GM19397 (cell line): ENCODE measurements around the gene WBP4.
"Not testable (repeated sequence)": the region's sequence is repeated elsewhere in the genome, so short reads cannot be mapped to it uniquely, and the experiment has no call there.

Source experiments
- ATAC-seq: cut with Tn5 transposase; IDR thresholded peaks from one replicate; pipeline ENCODE4 v1.9.1; 2021; ENCODE audit warnings: mild to moderate bottlenecking, moderate library complexity; ENCODE audit not compliant: unreplicated experiment

Gene WBP4

GRCh38 chr13:41077475-41077874 is 16.2 kb downstream of the WBP4 start:
- ATAC-seq = no peak

DNA sequence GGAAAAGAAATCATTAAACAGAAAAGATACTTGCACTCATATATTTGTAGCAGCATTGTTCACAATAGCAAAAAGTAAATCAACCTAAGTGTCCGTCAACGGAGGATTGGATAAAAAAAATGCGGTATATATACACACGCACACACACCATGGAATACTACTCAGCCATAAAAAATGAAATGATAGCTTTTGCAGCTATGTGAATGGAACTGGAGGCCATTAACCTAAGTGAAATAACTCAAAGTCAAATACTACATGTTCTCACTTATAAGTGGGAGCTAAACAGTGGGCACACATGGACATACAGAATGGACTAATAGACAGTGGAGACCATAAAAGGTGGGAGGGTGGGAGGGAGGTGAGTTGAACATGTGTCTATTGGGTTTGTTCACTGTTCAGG is 18.4 kb downstream of the WBP4 start:
- no peak for ATAC-seq

- ATAC-seq = no peak
These were observed 24.8 kb downstream of the WBP4 start for GRCh38 chr13:41085961-41086585.

DNA sequence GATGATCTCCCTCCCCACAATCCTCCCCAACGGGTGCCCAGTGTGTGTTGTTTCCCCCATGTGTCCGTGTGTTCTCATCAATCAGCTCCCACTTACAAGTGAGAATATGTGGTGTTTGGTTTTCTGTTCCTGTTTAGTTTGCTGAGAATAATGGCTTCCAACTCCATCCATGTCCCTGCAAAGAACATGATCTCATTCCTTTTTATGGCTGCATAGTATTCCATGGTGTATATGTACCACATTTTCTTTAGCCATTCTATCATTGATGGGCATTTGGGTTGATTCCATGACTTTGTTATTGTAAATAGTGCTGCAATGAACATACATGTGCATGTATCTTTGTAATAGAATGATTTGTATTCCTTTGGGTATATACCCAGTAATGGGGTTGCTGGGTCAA is 34.4 kb downstream of the WBP4 start:
- not testable (repeated sequence) for ATAC-seq

- ATAC-seq = no peak
These were observed 37.5 kb downstream of the WBP4 start for GRCh38 chr13:41098761-41099160.

DNA sequence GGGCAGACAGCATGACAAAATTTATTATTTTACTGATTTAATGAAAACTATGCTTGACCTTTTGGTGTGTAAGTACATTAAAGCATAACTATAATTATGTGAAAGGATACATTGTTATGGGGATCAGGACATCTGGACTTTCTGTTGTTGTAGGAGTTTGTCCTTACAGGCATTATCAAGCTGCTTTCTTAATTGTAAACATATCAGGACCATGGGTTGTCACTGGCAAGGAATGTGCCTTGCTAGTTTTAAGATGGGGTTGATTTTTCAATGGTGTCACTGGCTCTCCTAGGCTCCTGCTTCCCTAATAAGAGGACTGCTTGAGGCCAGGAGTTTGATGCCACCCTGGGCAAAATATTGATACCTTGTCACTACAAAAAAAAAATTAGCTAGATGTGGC is 38.7 kb downstream of the WBP4 start:
- no peak for ATAC-seq

- no peak for ATAC-seq
These were observed 45.8 kb downstream of the WBP4 start for GRCh38 chr13:41107104-41107571.

- ATAC-seq = no peak
These were observed 46.3 kb downstream of the WBP4 start for GRCh38 chr13:41107584-41108014.

GRCh38 chr13:41111454-41111853 is 50.1 kb downstream of the WBP4 start:
- no peak for ATAC-seq

DNA sequence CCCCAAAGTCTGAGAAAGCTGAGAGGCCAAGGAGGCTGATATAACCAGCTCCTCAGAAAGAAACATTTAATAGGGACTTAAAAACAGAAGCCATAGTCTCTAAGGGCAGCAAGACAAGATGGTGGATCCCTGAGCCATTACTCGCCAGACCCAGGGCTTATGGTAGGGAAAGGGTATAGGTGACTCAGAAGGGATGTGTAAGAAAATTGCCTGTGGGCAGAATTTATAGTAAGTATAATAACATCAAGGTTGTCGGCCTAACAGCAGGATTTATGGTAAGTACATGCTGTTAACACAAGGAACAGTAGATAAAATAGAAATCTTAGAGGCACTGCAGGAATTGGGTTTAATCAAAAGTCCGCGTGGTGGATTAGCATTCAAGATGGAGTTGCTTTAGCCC is 56.6 kb downstream of the WBP4 start:
- ATAC-seq = no peak

- no peak for ATAC-seq
These were observed 61.5 kb downstream of the WBP4 start for GRCh38 chr13:41122838-41123237.

GRCh38 chr13:41127701-41128100 is 66.4 kb downstream of the WBP4 start:
- no peak for ATAC-seq

- ATAC-seq = no peak
These were observed 69.0 kb downstream of the WBP4 start for GRCh38 chr13:41130356-41130755.

DNA sequence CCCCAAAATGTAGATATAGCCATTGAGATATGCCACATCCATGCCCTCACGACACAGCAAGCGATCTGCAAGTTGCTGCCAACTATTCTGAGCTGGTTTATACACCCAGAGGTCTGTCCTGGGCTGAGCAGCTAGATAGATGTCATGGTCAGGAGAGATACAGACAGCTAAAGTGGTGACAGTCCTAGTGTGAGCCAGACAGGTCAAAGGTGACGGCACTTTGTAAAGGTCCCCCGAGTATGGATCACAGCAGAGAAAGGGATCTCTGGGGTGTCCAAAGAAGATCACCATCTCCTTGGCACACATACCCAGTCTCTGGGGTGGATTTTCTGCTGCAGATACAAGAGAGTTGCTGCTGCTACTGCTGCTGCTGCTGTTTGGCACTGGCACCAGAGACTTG is 69.9 kb downstream of the WBP4 start:
- not testable (repeated sequence) for ATAC-seq

DNA sequence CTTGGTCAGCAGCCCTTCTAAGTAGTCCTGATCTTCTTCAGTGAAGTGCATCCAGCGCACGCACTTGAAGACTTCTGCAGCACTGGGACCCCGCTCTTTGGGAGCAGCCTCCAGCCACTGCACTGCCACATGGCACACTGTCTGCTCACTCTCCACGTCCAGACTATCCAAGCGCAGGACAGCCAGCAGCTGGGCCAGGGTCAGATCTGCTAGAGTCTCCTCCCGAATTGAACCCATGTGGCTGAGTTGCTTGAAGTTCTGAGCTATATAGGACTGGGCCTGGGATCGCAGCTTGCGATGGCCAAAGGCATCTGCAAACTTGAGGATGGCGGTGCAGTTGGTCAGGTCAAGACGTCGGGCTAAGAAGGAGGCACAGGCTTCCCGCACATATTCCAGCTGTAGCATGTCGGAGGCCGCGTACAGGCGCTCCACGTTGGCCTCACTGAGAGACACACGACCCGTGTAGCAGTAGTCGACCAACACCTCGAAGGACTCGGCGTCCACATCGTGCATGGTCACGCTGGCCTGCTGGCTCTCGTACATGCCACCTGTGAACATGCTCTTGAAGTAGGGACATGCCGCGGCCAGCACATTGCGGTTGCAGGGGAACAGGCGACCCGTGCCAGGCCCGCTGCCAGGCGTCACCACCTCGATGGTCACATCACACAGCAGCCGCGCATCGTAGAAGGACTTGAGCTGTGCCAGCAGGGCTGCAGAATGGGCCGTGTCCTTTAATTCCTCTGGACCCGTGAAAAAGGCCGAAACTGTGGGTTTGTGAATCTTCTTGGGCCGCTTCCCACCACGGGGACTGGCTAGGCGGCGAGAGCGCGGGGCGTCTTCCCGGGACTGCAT is 70.6 kb downstream of the WBP4 start:
- peak; percentile 8 for ATAC-seq

- peak; percentile 96 for ATAC-seq
These were observed 71.3 kb downstream of the WBP4 start, which contains the start of gene KBTBD6 for GRCh38 chr13:41132512-41133152. Gene KBTBD6, minus strand, starts transcription at chr13:41132802. Its CDS starts 291 bp downstream, at chr13:41132511.
